Neural crest cell (in vitro differentiated cells): ENCODE results near the gene PFDN1. TPM values are rescaled to one million over a fixed set of nuclear protein-coding genes. Genes with fewer than 3 reads are reported as not detected.

ENCODE experiments used
- DNase-seq: peaks from one replicate; pipeline ENCODE4 v3.0.0; 2021; ENCODE audit warnings: low read depth, mixed read lengths, low spot score
- H3K27ac Mint-ChIP-seq: one replicate; pipeline ENCODE4 v1.8.0; 2021; ENCODE audit warnings: mild to moderate bottlenecking, mixed read lengths; ENCODE audit not compliant: unreplicated experiment
- H3K27me3 Mint-ChIP-seq: 2 replicates; pipeline ENCODE4 v1.8.0; 2021; ENCODE audit warnings: low read depth, mild to moderate bottlenecking, mixed read lengths
- H3K36me3 Mint-ChIP-seq: 2 replicates; pipeline ENCODE4 v1.8.0; 2021; ENCODE audit warnings: low read depth, mild to moderate bottlenecking, mixed read lengths
- H3K4me1 Mint-ChIP-seq: 2 replicates; pipeline ENCODE4 v1.8.0; 2021; ENCODE audit warnings: mixed read lengths
- H3K4me3 Mint-ChIP-seq: one replicate; pipeline ENCODE4 v1.8.0; 2021; ENCODE audit warnings: mild to moderate bottlenecking, mixed read lengths
- H3K9me3 Mint-ChIP-seq: 2 replicates; pipeline ENCODE4 v1.8.0; 2021; ENCODE audit warnings: mixed read lengths
- CTCF ChIP-seq: fragments of 200-600 bp; sonication (generic); conservative IDR thresholded peaks from 2 replicates; pipeline ENCODE4 v1.5.0; 2021; ENCODE audit warnings: antibody characterized with exemption, mild to moderate bottlenecking
- total RNA-seq: library from RNA; stranded (reverse); gene quantifications from 2 replicates; pipeline ENCODE4 v1.2.1, GENCODE V29; 2021

PFDN1 gene
- total RNA-seq, 1 donor from 2014 or later: 67.0 TPM

DNA sequence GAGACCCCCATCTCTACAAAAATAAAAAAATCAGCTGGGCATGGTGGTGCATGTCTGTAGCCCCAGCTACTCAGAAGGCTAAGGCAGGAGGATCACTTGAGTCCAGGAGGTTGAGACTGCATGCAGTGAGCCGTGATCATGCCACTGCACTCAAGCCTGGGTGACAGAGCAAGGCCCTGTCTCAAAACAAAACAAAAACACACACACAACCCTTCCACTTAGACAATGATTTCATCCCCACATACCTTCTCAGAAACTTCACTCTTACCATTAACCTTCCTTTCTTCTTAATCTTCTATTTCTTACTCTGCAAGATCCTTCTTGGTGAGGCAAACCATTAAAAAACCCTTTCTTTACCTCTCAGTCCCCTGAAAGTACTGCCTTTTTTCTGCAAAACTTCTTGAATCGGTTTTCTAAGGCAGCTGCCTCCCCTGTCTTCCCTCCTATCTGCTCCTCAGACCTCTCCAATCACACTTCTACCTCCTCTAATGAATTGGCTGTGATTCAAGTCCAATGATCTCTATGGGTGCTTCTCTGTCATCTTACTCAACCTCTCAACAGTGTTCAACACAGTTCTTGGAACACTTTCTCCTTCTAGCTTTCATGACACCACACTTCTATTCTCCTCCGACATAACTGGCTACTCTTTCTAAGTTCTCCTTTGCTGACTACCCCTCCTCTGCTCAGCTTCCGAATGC lies 47.3 kb downstream of the PFDN1 start:
- Mint-ChIP-seq H3K36me3 (peaks cover 22% of the 10 kb centered on the region), H3K4me3 (no peak overlapping the region), H3K27me3 (no peaks in the 10 kb centered on the region), H3K9me3 (peaks cover 3% of the 10 kb centered on the region), H3K27ac (no peak overlapping the region), H3K4me1 (peaks cover 16% of the 10 kb centered on the region)
- TF ChIP-seq CTCF: no peak
- no peak for DNase-seq

GRCh38 chr5:140253985-140254384 lies 48.9 kb downstream of the PFDN1 start:
- Mint-ChIP-seq H3K9me3 (no peaks in the 10 kb centered on the region), H3K36me3 (peaks cover 19% of the 10 kb centered on the region), H3K4me3 (no peak overlapping the region), H3K4me1 (peaks cover 16% of the 10 kb centered on the region), H3K27me3 (no peaks in the 10 kb centered on the region), H3K27ac (no peak overlapping the region)
- no peak for TF ChIP-seq CTCF
- DNase-seq: no peak

DNA sequence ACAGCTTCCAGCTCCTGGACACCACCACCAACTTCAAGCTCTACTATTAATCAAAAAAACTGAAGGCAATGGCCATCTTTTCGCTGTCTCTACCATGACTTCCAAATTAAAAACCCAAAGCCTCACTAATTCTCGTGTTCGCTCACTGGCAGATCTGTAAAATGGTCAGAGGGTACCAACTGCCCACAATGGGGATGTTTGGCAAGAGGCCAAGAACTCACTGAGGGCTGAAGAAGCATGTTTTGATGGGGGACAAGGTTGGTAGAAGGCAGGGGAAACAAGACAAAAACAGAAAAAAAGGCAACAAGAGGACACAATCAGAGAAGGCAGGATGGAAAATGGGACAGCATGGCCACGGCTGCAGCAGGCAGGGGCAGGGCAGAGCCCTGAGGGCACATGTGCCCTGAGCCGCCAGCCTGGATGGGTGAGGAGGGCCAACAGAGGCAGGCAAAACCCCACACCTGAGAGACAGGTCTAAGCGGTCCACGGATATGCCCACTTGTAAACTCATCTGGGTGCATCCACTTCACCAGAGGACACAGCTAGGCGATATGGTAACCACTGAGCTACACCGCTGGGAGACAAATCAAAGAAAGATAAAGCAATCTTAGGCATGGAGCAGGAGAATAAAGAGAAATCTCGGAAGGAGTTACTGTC lies 50.3 kb downstream of the PFDN1 start:
- Mint-ChIP-seq H3K27ac (peak overlapping the region; percentile 69), H3K36me3 (peaks cover 7% of the 10 kb centered on the region), H3K9me3 (no peaks in the 10 kb centered on the region), H3K4me1 (peaks cover 12% of the 10 kb centered on the region), H3K4me3 (no peak overlapping the region), H3K27me3 (no peaks in the 10 kb centered on the region)
- no peak for TF ChIP-seq CTCF
- no peak for DNase-seq

GRCh38 chr5:140251527-140251973 lies 51.4 kb downstream of the PFDN1 start:
- peaks cover 7% of the 10 kb centered on the region for H3K36me3 Mint-ChIP-seq
- no peak for DNase-seq
- H3K4me1 Mint-ChIP-seq: peaks cover 8% of the 10 kb centered on the region
- H3K27me3 Mint-ChIP-seq: no peaks in the 10 kb centered on the region
- no peaks in the 10 kb centered on the region for H3K9me3 Mint-ChIP-seq
- H3K27ac Mint-ChIP-seq: peak overlapping the region; percentile 13
- no peak overlapping the region for H3K4me3 Mint-ChIP-seq
- TF ChIP-seq CTCF: no peak

GRCh38 chr5:140250386-140250785 lies 52.5 kb downstream of the PFDN1 start:
- no peak overlapping the region for H3K27ac Mint-ChIP-seq
- no peak for TF ChIP-seq CTCF
- no peak overlapping the region for H3K4me3 Mint-ChIP-seq
- peaks cover 7% of the 10 kb centered on the region for H3K36me3 Mint-ChIP-seq
- no peaks in the 10 kb centered on the region for H3K27me3 Mint-ChIP-seq
- DNase-seq: no peak
- no peaks in the 10 kb centered on the region for H3K9me3 Mint-ChIP-seq
- H3K4me1 Mint-ChIP-seq: peaks cover 8% of the 10 kb centered on the region
